NCI-H2029 treated with DMSO at 0.1 percent for 48 hours (cell line): ENCODE results near the gene C1orf167.

Source experiments
- DNase-seq: peaks from one replicate; lab custom pipeline; 2025; lab: John Stamatoyannopoulos, UW

Gene C1orf167

GRCh38 chr1:11761988-11762406 is at the start of gene C1orf167:
Gene C1orf167, plus strand, starts transcription at chr1:11762193. Its CDS starts 2,208 bp downstream, at chr1:11764401.
- DNase-seq = no peak

- no peak for DNase-seq
Observed at GRCh38 chr1:11712285-11712684, 49.7 kb upstream of the C1orf167 start.

- no peak for DNase-seq
Observed at GRCh38 chr1:11713095-11713494, 48.9 kb upstream of the C1orf167 start.

GRCh38 chr1:11714831-11715575 is 47.0 kb upstream of the C1orf167 start:
- no peak for DNase-seq

GRCh38 chr1:11719313-11720032 is 42.5 kb upstream of the C1orf167 start:
- DNase-seq = no peak

- no peak for DNase-seq
Observed at GRCh38 chr1:11720033-11720376, 42.0 kb upstream of the C1orf167 start.

GRCh38 chr1:11720525-11720924 is 41.5 kb upstream of the C1orf167 start:
- no peak for DNase-seq

- no peak for DNase-seq
Observed at GRCh38 chr1:11721311-11721710, 40.7 kb upstream of the C1orf167 start.

GRCh38 chr1:11722538-11722937 is 39.5 kb upstream of the C1orf167 start:
- DNase-seq = no peak

- DNase-seq = no peak
Observed at GRCh38 chr1:11725616-11726015, 36.4 kb upstream of the C1orf167 start.

GRCh38 chr1:11727119-11727518 is 34.9 kb upstream of the C1orf167 start:
- no peak for DNase-seq

- no peak for DNase-seq
Observed at GRCh38 chr1:11728126-11728806, 33.7 kb upstream of the C1orf167 start.

GRCh38 chr1:11729155-11729497 is 32.9 kb upstream of the C1orf167 start:
- DNase-seq = no peak

- no peak for DNase-seq
Observed at GRCh38 chr1:11729498-11730428, 32.2 kb upstream of the C1orf167 start.

GRCh38 chr1:11730429-11730891 is 31.5 kb upstream of the C1orf167 start:
- DNase-seq = peak; percentile 11

- peak; percentile 7 for DNase-seq
Observed at GRCh38 chr1:11731691-11732283, 30.2 kb upstream of the C1orf167 start.

GRCh38 chr1:11733306-11733705 is 28.7 kb upstream of the C1orf167 start:
- DNase-seq = no peak

- no peak for DNase-seq
Observed at GRCh38 chr1:11735531-11735853, 26.5 kb upstream of the C1orf167 start.

- DNase-seq = peak; percentile 16
Observed at GRCh38 chr1:11735854-11736745, 25.9 kb upstream of the C1orf167 start, which contains the start of gene AGTRAP. Gene AGTRAP, plus strand, starts transcription at chr1:11736136. Its CDS starts 73 bp downstream, at chr1:11736209.
